Coronary artery (tissue), 2 donors: Measurements from ENCODE around the gene MB.

ENCODE experiments used
- DNase-seq: peaks from one replicate; pipeline ENCODE4 v3.0.0-alpha.2; 2017; ENCODE audit warnings: low spot score
- H3K27ac ChIP-seq, 2 donors: fragments of 200-600 bp; sonication (generic); one replicate each; pipeline ENCODE4 v1.5.1; 2016 to 2019
- H3K4me3 ChIP-seq: fragments of 200-600 bp; sonication (generic); 2 replicates; pipeline ENCODE4 v1.5.1; 2016; ENCODE audit warnings: mild to moderate bottlenecking, moderate library complexity
- CTCF ChIP-seq: fragments of 200-600 bp; sonication (generic); IDR thresholded peaks from one replicate; pipeline ENCODE4 v1.5.1; 2019; ENCODE audit warnings: antibody characterized with exemption

The MB gene

GRCh38 chr22:35601743-35602615 is 15.2 kb downstream of the MB start:
- Histone ChIP-seq H3K27ac (no peak overlapping the region), H3K4me3 (no peak overlapping the region)
- no peak for TF ChIP-seq CTCF
- no peak for DNase-seq

GRCh38 chr22:35601013-35601580 is 16.0 kb downstream of the MB start:
- TF ChIP-seq CTCF = no peak
- Histone ChIP-seq H3K27ac (no peak overlapping the region), H3K4me3 (no peak overlapping the region)
- DNase-seq = no peak

- no peak for TF ChIP-seq CTCF
- no peak overlapping the region for H3K27ac ChIP-seq
- no peak for DNase-seq
- no peak overlapping the region for H3K4me3 ChIP-seq
Measured at GRCh38 chr22:35600476-35600875, 16.7 kb downstream of the MB start.

- TF ChIP-seq CTCF = no peak
- Histone ChIP-seq H3K27ac (no peak overlapping the region), H3K4me3 (no peak overlapping the region)
- DNase-seq = no peak
Measured at GRCh38 chr22:35599364-35599763, 17.8 kb downstream of the MB start.

GRCh38 chr22:35598396-35598710 is 18.8 kb downstream of the MB start:
- DNase-seq = no peak
- no peak overlapping the region for H3K27ac ChIP-seq

GRCh38 chr22:35597692-35598395 is 19.3 kb downstream of the MB start:
- no peak overlapping the region for H3K27ac ChIP-seq
- no peak overlapping the region for H3K4me3 ChIP-seq
- no peak for TF ChIP-seq CTCF
- DNase-seq = no peak

More at GRCh38 chr22:35598396-35598710, 18.8 kb downstream of the MB start:
- H3K4me3 ChIP-seq = no peak overlapping the region
- TF ChIP-seq CTCF = no peak
